Liver (tissue), 9 donors: ENCODE results near the gene PSMG3. TPM values are rescaled to one million over a fixed set of nuclear protein-coding genes. Genes with fewer than 3 reads are reported as not detected.

Source experiments
- DNase-seq: peaks from one replicate; pipeline ENCODE4 v3.0.0-alpha.2; 2017; ENCODE audit warnings: low spot score
- H3K27ac ChIP-seq, 2 donors: one replicate each; pipeline ENCODE4 v1.7.0; 2013; ENCODE audit warnings: inconsistent platforms in 2 of 2, low read length in 2 of 2, control low read depth in 1 of 2, low read depth in 1 of 2, mild to moderate bottlenecking in 1 of 2
- H3K27me3 ChIP-seq, 4 donors: one replicate each; pipeline versions ENCODE4 v1.6.1 to v1.7.0; 2013; ENCODE audit warnings: low read length in 3 of 4, inconsistent platforms in 1 of 4, mild to moderate bottlenecking in 1 of 4, moderate library complexity in 1 of 4; ENCODE audit not compliant: control insufficient read depth in 4 of 4, insufficient read depth in 4 of 4
- H3K36me3 ChIP-seq, 4 donors: one replicate each; pipeline versions ENCODE4 v1.6.1 to v1.7.0; 2013; ENCODE audit warnings: low read length in 3 of 4, mild to moderate bottlenecking in 3 of 4, low read depth in 1 of 4, moderate library complexity in 1 of 4; ENCODE audit not compliant: control insufficient read depth in 4 of 4, insufficient read depth in 3 of 4
- H3K4me1 ChIP-seq, 4 donors: one replicate each; pipeline versions ENCODE4 v1.6.1 to v1.7.0; 2013; ENCODE audit warnings: low read length in 3 of 4, mild to moderate bottlenecking in 3 of 4, moderate library complexity in 1 of 4; ENCODE audit not compliant: control insufficient read depth in 4 of 4, insufficient read depth in 4 of 4
- H3K4me3 ChIP-seq, 3 donors: one replicate each; pipeline versions ENCODE4 v1.6.1 to v1.7.0; 2013; ENCODE audit warnings: low read length in 3 of 3, control low read depth in 1 of 3, low read depth in 1 of 3, mild to moderate bottlenecking in 1 of 3
- H3K9ac ChIP-seq, 2 donors: one replicate each; pipeline ENCODE4 v1.7.0; 2013; ENCODE audit warnings: low read length in 2 of 2, mild to moderate bottlenecking in 2 of 2, moderate library complexity in 2 of 2, control low read depth in 1 of 2, low read depth in 1 of 2
- H3K9me3 ChIP-seq, 4 donors: one replicate each; pipeline versions ENCODE4 v1.6.1 to v1.7.0; 2013; ENCODE audit warnings: low read length in 3 of 4; ENCODE audit not compliant: control insufficient read depth in 4 of 4
- EGR1 ChIP-seq, 2 donors: IDR thresholded peaks; 2 replicates each; pipeline ENCODE4 v1.6.1; 2016 to 2018; ENCODE audit warnings: antibody characterized with exemption in 2 of 2, low read depth in 2 of 2
- GABPA ChIP-seq, 2 donors: IDR thresholded peaks in 1 of 2; conservative IDR thresholded peaks in 1 of 2; 2 replicates each; pipeline ENCODE4 v1.6.1; 2016; ENCODE audit warnings: antibody characterized with exemption in 2 of 2, mild to moderate bottlenecking in 1 of 2, moderate library complexity in 1 of 2
- HNF4G ChIP-seq: IDR thresholded peaks from 2 replicates; pipeline ENCODE4 v1.6.1; 2016; ENCODE audit warnings: antibody characterized with exemption
- JUND ChIP-seq, 2 donors: IDR thresholded peaks; 2 replicates each; pipeline ENCODE4 v1.6.1; 2016; ENCODE audit warnings: antibody characterized with exemption in 2 of 2
- RAD21 ChIP-seq, 2 donors: IDR thresholded peaks; 2 replicates each; pipeline ENCODE4 v1.6.1; 2016; ENCODE audit warnings: antibody characterized with exemption in 2 of 2, mild to moderate bottlenecking in 2 of 2
- RXRA ChIP-seq, 2 donors: IDR thresholded peaks; 2 replicates each; pipeline ENCODE4 v1.6.1; 2017 to 2018; ENCODE audit warnings: antibody characterized with exemption in 2 of 2, mild to moderate bottlenecking in 1 of 2
- SP1 ChIP-seq: IDR thresholded peaks from 2 replicates; pipeline ENCODE4 v1.6.1; 2018; ENCODE audit warnings: antibody characterized with exemption, mild to moderate bottlenecking
- TAF1 ChIP-seq: conservative IDR thresholded peaks from 2 replicates; pipeline ENCODE4 v1.6.1; 2016; ENCODE audit warnings: antibody characterized with exemption, mild to moderate bottlenecking
- YY1 ChIP-seq: IDR thresholded peaks from 2 replicates; pipeline ENCODE4 v1.6.1; 2016; ENCODE audit warnings: antibody characterized with exemption, mild to moderate bottlenecking
- WGBS: extraction: QIAGEN DNeasy Blood & Tissue Kit; methylation state at CpG from one replicate; pipeline ENCODE4 v1.1.7; 2013; 5-methylcytosine and 5-hydroxymethylcytosine counted together
- polyA plus RNA-seq, 2 donors: library from polyadenylated mRNA; stranded (reverse) in 1 of 2; unstranded in 1 of 2; fragments of 200-250 nt in 1 of 2; fragments of >200 nt in 1 of 2; fragmentation: Nextera tagmentation in 1 of 2; extraction: Ambion mirVana in 1 of 2; gene quantifications; one replicate each; pipeline versions ENCODE4 v1.2.1 to v1.2.3, GENCODE V29; 2013 to 2015
- total RNA-seq, 2 donors: library from RNA; depleted of rRNA; stranded (reverse); fragments of >200 nt; gene quantifications; one replicate each; pipeline ENCODE4 v1.2.3, GENCODE V29; 2014
- TF ChIP-seq, protein P1 (sequence below): IDR thresholded peaks from 2 replicates; pipeline ENCODE4 v1.6.1; 2016; ENCODE audit warnings: antibody characterized with exemption
- TF ChIP-seq, protein P2 (sequence below): IDR thresholded peaks from 2 replicates; pipeline ENCODE4 v1.6.1; 2016; ENCODE audit warnings: antibody characterized with exemption
- TF ChIP-seq, protein P3 (sequence below): IDR thresholded peaks from 2 replicates; pipeline ENCODE4 v1.6.1; 2016; ENCODE audit warnings: antibody characterized with exemption
- TF ChIP-seq, protein P4 (sequence below): fragments of 150-350 bp; IDR thresholded peaks from 2 replicates; pipeline ENCODE4 v1.5.1; 2017; ENCODE audit warnings: improper control_type of control experiment, low read depth, low read length; ENCODE audit not compliant: missing input control
- donor health status: healthy.
- donor health status: healthy.
- donor health status: healthy.
- donor health status: healthy.
- donor health status: healthy.

Gene PSMG3
- total and polyA plus RNA-seq, 4 donors, result 10.1 to 22.4 (median 15.7) TPM

DNA sequence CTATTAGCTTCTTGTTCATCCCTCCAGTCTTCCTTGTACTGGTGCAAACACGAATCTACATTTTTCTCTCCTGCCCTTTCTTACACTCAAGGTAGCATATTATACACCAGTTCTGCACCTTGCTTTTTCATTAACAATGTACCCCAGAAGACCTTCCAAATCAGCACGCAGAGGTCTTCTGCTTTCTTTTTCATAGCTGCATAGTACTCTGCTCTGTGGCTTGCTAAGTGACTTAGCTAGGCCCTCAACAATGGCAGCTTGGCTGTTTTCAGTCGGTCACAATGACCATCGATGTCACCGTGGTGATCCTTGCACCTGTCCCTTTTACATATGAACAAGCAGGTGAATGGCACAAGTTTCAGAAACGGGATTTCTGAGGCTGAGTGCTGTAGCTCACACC, 44.4 kb downstream of the PSMG3 start:
- Histone ChIP-seq H3K9me3 (no peaks in the 10 kb centered on the region), H3K4me1 (peaks cover 0 to 3% (median 0%) of the 10 kb centered on the region in 4 donors), H3K9ac (no peak overlapping the region), H3K4me3 (no peak overlapping the region), H3K27ac (no peak overlapping the region), H3K36me3 (no peaks in the 10 kb centered on the region), H3K27me3 (no peaks in the 10 kb centered on the region)
- no peak for DNase-seq
- WGBS, result 87% methylated on average over 6 of the region's 6 CpGs
- TF ChIP-seq RAD21 (IDR thresholded peaks at IDR 0.05), result no peak

DNA sequence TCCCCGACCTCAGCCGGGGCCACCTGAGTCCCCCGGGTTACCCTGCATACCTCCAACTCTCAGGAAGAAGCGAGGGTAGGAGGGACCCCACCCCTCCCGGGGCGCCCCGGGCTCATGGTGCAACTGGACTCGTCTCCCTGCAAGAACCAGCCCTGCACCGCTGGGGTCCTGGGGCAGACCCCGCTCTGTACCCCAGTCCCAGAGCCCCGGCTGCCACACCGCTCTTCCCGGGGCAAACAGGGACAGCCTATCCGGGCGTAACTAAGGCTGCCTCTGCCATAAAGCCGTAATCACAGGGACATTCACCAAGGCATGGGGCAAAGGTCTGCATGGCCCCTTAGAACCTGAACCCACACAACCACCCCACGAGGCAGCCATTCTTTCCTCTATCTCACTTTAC, 46.0 kb downstream of the PSMG3 start:
- Histone ChIP-seq H3K27ac (no peak overlapping the region), H3K9ac (no peak overlapping the region), H3K4me3 (no peak overlapping the region), H3K4me1 (no peaks in the 10 kb centered on the region), H3K9me3 (no peaks in the 10 kb centered on the region), H3K27me3 (no peaks in the 10 kb centered on the region), H3K36me3 (no peaks in the 10 kb centered on the region)
- DNase-seq, result no peak
- WGBS, result 63% methylated on average over 17 of the region's 17 CpGs
- TF ChIP-seq RAD21 (IDR thresholded peaks at IDR 0.05) (no peak), YY1 (no peak), EGR1 (IDR thresholded peaks at IDR 0.05; ENCODE audit: low read depth in 2 of 2) (no peak), JUND (IDR thresholded peaks at IDR 0.05) (no peak)
- TF ChIP-seq, protein P1, sequence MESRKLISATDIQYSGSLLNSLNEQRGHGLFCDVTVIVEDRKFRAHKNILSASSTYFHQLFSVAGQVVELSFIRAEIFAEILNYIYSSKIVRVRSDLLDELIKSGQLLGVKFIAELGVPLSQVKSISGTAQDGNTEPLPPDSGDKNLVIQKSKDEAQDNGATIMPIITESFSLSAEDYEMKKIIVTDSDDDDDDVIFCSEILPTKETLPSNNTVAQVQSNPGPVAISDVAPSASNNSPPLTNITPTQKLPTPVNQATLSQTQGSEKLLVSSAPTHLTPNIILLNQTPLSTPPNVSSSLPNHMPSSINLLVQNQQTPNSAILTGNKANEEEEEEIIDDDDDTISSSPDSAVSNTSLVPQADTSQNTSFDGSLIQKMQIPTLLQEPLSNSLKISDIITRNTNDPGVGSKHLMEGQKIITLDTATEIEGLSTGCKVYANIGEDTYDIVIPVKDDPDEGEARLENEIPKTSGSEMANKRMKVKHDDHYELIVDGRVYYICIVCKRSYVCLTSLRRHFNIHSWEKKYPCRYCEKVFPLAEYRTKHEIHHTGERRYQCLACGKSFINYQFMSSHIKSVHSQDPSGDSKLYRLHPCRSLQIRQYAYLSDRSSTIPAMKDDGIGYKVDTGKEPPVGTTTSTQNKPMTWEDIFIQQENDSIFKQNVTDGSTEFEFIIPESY, result no peak
- TF ChIP-seq, protein P2, sequence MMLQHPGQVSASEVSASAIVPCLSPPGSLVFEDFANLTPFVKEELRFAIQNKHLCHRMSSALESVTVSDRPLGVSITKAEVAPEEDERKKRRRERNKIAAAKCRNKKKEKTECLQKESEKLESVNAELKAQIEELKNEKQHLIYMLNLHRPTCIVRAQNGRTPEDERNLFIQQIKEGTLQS, result no peak

DNA sequence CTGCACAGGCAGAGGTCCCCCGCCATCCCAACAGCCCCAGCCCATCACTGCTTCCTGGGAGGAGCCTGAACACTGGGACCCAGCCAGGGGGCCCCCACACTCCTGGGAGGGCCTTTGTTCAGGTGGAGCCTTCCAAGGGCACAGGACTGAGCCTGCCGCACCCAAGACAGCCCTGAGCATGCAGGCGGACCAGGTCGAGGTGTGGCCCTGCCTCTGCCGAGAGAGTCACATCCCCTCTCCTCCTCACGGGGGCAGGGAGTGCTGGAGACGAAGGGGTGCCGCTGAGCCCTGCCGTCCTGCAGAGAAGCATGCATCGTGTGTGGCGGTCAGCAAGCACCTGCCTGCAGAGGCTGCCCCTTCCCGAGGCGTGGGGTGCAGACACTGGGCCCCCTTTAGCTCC, 46.6 kb downstream of the PSMG3 start:
- H3K9ac ChIP-seq, result no peak overlapping the region
- 29% methylated on average over 13 of the region's 13 CpGs for WGBS
- no peaks in the 10 kb centered on the region for H3K9me3 ChIP-seq
- TF ChIP-seq, protein P1, result no peak
- TF ChIP-seq RAD21 (IDR thresholded peaks at IDR 0.05), result no peak
- no peak for TF ChIP-seq GABPA (IDR thresholded peaks at IDR 0.05 in 1 of 2, conservative IDR thresholded peaks at IDR 0.05 in 1 of 2)
- TF ChIP-seq SP1, result no peak
- TF ChIP-seq, protein P3, sequence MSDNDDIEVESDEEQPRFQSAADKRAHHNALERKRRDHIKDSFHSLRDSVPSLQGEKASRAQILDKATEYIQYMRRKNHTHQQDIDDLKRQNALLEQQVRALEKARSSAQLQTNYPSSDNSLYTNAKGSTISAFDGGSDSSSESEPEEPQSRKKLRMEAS, result no peak
- no peak for TF ChIP-seq YY1
- no peak for TF ChIP-seq RXRA (IDR thresholded peaks at IDR 0.05)
- no peak for TF ChIP-seq EGR1 (IDR thresholded peaks at IDR 0.05; ENCODE audit: low read depth in 2 of 2)
- TF ChIP-seq JUND (IDR thresholded peaks at IDR 0.05), result no peak
- no peak for TF ChIP-seq HNF4G
- TF ChIP-seq TAF1, result no peak
- TF ChIP-seq, protein P4, sequence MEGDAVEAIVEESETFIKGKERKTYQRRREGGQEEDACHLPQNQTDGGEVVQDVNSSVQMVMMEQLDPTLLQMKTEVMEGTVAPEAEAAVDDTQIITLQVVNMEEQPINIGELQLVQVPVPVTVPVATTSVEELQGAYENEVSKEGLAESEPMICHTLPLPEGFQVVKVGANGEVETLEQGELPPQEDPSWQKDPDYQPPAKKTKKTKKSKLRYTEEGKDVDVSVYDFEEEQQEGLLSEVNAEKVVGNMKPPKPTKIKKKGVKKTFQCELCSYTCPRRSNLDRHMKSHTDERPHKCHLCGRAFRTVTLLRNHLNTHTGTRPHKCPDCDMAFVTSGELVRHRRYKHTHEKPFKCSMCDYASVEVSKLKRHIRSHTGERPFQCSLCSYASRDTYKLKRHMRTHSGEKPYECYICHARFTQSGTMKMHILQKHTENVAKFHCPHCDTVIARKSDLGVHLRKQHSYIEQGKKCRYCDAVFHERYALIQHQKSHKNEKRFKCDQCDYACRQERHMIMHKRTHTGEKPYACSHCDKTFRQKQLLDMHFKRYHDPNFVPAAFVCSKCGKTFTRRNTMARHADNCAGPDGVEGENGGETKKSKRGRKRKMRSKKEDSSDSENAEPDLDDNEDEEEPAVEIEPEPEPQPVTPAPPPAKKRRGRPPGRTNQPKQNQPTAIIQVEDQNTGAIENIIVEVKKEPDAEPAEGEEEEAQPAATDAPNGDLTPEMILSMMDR, result no peak
- no peaks in the 10 kb centered on the region for H3K4me1 ChIP-seq
- no peak overlapping the region for H3K4me3 ChIP-seq
- no peaks in the 10 kb centered on the region for H3K27me3 ChIP-seq
- H3K27ac ChIP-seq, result no peak overlapping the region
- DNase-seq, result no peak
- no peaks in the 10 kb centered on the region for H3K36me3 ChIP-seq
